Measurements from ENCODE around the gene TLK1. TPM values are rescaled to one million over a fixed set of nuclear protein-coding genes. Genes with fewer than 3 reads are reported as not detected.

TLK1 gene
- total RNA-seq, 1 donor from 2014 or later, result 45.7 TPM

GRCh38 chr2:171109020-171109419 is 51.7 kb downstream of the TLK1 start:
- no peaks in the 10 kb centered on the region for H3K36me3 Mint-ChIP-seq (ENCODE audit: unreplicated experiment)
- H3K27ac Mint-ChIP-seq (ENCODE audit: unreplicated experiment), result no peak overlapping the region
- no peaks in the 10 kb centered on the region for H3K27me3 Mint-ChIP-seq (ENCODE audit: unreplicated experiment)
- no peak for DNase-seq
- H3K4me1 Mint-ChIP-seq (ENCODE audit: low read depth, unreplicated experiment), result peaks cover 10% of the 10 kb centered on the region
- H3K9me3 Mint-ChIP-seq (ENCODE audit: unreplicated experiment), result no peaks in the 10 kb centered on the region
- H3K4me3 Mint-ChIP-seq (ENCODE audit: unreplicated experiment), result no peak overlapping the region
- TF ChIP-seq CTCF (IDR thresholded peaks at IDR 0.05; ENCODE audit: partially characterized antibody, unreplicated experiment), result no peak

- H3K4me1 Mint-ChIP-seq (ENCODE audit: low read depth, unreplicated experiment), result peaks cover 12% of the 10 kb centered on the region
- no peaks in the 10 kb centered on the region for H3K27me3 Mint-ChIP-seq (ENCODE audit: unreplicated experiment)
- no peaks in the 10 kb centered on the region for H3K9me3 Mint-ChIP-seq (ENCODE audit: unreplicated experiment)
- H3K36me3 Mint-ChIP-seq (ENCODE audit: unreplicated experiment), result no peaks in the 10 kb centered on the region
- TF ChIP-seq CTCF (IDR thresholded peaks at IDR 0.05; ENCODE audit: partially characterized antibody, unreplicated experiment), result no peak
- H3K4me3 Mint-ChIP-seq (ENCODE audit: unreplicated experiment), result no peak overlapping the region
- H3K27ac Mint-ChIP-seq (ENCODE audit: unreplicated experiment), result no peak overlapping the region
- no peak for DNase-seq
Measured at GRCh38 chr2:171107803-171108202, 52.9 kb downstream of the TLK1 start.

- Mint-ChIP-seq H3K9me3 (ENCODE audit: unreplicated experiment) (no peaks in the 10 kb centered on the region), H3K27me3 (ENCODE audit: unreplicated experiment) (no peaks in the 10 kb centered on the region), H3K4me3 (ENCODE audit: unreplicated experiment) (no peak overlapping the region), H3K36me3 (ENCODE audit: unreplicated experiment) (peaks cover 10% of the 10 kb centered on the region), H3K4me1 (ENCODE audit: low read depth, unreplicated experiment) (peaks cover 15% of the 10 kb centered on the region), H3K27ac (ENCODE audit: unreplicated experiment) (no peak overlapping the region)
- DNase-seq, result no peak
- no peak for TF ChIP-seq CTCF (IDR thresholded peaks at IDR 0.05; ENCODE audit: partially characterized antibody, unreplicated experiment)
Measured at GRCh38 chr2:171104379-171104778, 56.3 kb downstream of the TLK1 start.

GRCh38 chr2:171102802-171103201 is 57.9 kb downstream of the TLK1 start:
- no peaks in the 10 kb centered on the region for H3K27me3 Mint-ChIP-seq (ENCODE audit: unreplicated experiment)
- TF ChIP-seq CTCF (IDR thresholded peaks at IDR 0.05; ENCODE audit: partially characterized antibody, unreplicated experiment), result no peak

GRCh38 chr2:171100370-171100769 is 60.3 kb downstream of the TLK1 start:
- Mint-ChIP-seq H3K4me1 (ENCODE audit: low read depth, unreplicated experiment) (peaks cover 5% of the 10 kb centered on the region), H3K36me3 (ENCODE audit: unreplicated experiment) (peaks cover 24% of the 10 kb centered on the region), H3K9me3 (ENCODE audit: unreplicated experiment) (peaks cover 2% of the 10 kb centered on the region), H3K27ac (ENCODE audit: unreplicated experiment) (no peak overlapping the region), H3K4me3 (ENCODE audit: unreplicated experiment) (no peak overlapping the region), H3K27me3 (ENCODE audit: unreplicated experiment) (no peaks in the 10 kb centered on the region)
- no peak for TF ChIP-seq CTCF (IDR thresholded peaks at IDR 0.05; ENCODE audit: partially characterized antibody, unreplicated experiment)
- DNase-seq, result no peak

More at GRCh38 chr2:171102802-171103201, 57.9 kb downstream of the TLK1 start:
- Mint-ChIP-seq H3K9me3 (ENCODE audit: unreplicated experiment) (no peaks in the 10 kb centered on the region), H3K27ac (ENCODE audit: unreplicated experiment) (no peak overlapping the region), H3K36me3 (ENCODE audit: unreplicated experiment) (peaks cover 24% of the 10 kb centered on the region), H3K4me3 (ENCODE audit: unreplicated experiment) (no peak overlapping the region), H3K4me1 (ENCODE audit: low read depth, unreplicated experiment) (peaks cover 15% of the 10 kb centered on the region)
- no peak for DNase-seq

Measured in glutamatergic neuron (in vitro differentiated cells).